GM21529 (cell line): Measurements from ENCODE around the gene DLG3.
"Not testable (repeated sequence)": the region's sequence is repeated elsewhere in the genome, so short reads cannot be mapped to it uniquely, and the experiment has no call there.

Source experiments
- ATAC-seq: cut with Tn5 transposase; IDR thresholded peaks from one replicate; pipeline ENCODE4 v1.9.1; 2021; ENCODE audit not compliant: unreplicated experiment

DLG3 gene

DNA sequence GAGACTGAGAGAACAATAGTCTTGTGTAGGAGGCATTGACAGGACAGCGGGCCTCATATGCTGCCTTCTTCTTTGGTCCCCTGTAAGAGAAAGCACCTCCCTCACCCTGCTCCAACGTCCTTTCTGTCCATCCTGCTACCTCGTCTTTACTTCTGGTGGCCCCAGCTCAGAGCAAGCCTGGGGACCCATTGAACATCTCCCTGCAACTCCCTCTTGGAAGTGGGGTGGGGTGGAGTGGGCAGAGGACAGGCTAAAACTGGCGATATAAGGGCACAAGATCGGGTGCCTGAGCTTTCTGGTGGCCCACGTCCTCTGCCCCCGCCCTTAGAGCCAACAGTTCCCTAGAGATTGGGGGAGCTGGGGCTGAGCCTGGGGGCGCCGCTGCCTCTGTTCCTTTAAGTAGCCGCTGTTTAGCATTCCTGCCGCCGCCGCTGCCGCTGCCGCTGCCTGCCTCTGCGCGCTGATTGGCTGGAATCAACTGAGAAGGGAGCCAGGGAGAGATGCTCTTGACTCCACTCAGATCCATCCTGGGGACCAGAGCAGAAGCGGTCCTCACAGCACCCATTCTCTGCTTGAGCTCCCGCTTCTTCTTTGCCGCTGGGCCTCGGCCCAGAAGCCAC lies at the start of gene DLG3:
Gene DLG3, plus strand, starts transcription at position 510 of the 620 bp plus-strand sequence. CDS start 367 bp downstream, outside the sequence.
- ATAC-seq, result no peak

DNA sequence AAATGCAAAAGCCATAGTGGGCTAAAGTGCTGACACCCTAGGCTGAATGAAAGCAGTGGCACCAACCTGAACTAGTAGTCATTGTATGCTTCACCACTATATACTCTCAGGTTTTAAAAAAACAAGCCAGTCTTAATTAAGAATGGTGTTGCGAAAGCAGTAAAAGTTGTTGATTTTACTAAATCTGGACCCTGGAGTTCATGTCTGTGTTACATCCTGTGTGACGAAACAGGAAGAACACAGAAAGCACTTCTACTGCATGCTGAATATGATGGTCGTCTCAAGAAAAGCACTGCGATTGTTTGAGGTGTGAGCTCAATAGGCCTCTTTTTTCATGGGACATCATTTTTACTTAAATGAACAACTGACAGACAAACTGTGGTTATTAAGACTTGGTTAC lies 45.7 kb upstream of the DLG3 start:
- no peak for ATAC-seq

DNA sequence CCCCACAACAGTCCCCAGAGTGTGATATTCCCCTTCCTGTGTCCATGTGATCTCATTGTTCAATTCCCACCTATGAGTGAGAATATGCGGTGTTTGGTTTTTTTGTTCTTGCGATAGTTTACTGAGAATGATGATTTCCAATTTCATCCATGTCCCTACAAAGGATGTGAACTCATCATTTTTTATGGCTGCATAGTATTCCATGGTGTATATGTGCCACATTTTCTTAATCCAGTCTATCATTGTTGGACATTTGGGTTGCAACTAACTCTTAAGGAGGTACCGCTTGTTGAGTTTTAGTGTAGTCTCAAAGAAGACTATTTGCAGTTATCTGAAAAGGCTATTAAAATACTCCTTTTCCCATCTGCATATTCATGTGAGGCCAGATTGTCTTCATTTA lies 44.5 kb upstream of the DLG3 start:
- not testable (repeated sequence) for ATAC-seq

DNA sequence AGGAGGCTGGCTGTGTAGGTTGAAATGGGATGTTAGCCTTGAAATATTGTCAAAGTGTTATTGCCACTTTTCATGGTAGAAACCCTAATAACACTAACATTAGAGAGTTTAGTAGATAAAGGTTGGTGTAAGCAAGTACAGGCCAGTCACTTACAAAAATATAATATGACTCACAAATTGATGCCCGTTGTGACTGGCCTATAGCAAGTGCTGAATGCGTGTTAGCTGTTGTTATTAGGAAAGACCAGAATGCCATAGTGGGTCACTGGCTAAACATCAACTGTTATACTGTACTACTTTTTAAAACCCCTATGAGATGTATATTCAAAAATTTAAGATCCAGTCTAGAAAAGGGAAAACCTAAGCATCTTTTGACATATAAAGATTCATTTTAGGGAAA lies 41.9 kb upstream of the DLG3 start:
- no peak for ATAC-seq

DNA sequence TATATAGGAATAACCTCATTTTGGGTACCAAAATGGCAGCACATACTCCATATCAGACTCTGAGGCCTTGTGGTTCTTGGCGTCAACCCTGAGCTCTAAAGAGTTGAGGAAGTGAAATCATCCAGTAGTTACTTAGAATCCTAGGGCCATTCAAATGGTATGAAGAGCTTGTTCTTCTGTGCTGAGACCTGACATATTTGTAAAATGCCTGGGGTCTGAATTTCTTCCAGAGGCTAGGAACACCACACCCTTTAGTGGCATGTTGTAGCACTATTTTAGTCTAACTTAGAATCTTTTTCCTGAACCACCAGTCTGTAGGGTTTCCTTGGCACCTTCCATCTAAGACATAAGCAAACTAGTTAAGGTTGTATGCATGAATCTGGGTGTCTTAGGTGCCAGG lies 39.6 kb upstream of the DLG3 start:
- ATAC-seq, result no peak

DNA sequence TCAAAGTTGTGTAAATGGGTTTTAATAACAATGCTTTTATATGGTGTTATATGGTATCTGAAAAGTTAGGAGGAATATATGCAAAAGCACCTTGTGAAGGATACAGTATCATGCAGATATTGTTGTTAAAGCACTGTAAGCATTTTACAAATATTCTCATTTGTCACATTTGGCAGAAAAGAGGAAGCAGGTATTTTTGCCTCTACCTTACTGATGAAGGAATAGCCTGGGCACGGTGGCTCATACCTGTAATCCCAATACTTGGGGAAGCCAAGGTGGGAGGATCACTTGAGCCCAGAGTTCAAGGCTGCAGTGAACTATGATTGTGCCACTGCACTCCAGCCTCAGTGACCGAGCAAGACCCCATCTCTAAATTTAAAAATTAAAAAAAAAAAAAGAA lies 33.7 kb upstream of the DLG3 start:
- no peak for ATAC-seq

DNA sequence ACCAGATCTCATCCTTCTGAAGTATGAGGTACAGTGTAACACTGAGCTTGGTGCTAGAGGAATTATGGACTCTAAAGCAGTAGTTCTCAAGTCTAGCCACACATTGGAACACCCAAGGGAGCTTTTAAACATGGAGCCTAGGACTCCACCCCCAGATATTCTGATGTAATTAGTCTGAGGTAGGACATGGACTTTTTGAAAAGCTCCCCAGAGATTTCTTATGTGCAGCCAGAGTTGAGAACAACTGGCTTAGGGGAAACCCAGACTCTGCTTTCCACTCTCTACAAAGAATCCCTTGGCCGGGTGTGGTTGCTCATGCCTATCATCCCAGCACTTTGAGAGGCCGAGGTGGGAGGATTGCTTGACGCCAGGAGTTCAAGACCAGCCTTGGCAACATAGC lies 33.2 kb upstream of the DLG3 start:
- no peak for ATAC-seq

DNA sequence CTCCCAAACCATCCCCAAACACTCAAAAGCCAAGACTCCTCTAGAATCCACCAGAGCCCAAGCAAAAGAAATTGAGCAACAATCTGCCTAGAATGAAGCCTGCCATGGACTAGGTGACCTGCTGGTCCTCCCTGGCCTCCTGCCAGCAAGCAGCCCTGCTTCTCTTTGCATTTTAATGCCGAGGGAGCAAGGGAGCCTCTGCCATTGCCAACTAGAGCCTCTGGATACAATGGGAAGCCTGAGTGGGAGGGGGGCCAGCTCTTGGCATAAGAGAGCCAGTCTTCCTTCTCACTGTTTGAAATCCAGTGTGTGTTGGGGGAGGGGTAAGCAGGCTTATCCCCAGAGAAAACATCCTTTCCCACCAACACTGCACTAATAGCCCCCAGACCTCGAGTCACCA lies 23.0 kb upstream of the DLG3 start:
- no peak for ATAC-seq

DNA sequence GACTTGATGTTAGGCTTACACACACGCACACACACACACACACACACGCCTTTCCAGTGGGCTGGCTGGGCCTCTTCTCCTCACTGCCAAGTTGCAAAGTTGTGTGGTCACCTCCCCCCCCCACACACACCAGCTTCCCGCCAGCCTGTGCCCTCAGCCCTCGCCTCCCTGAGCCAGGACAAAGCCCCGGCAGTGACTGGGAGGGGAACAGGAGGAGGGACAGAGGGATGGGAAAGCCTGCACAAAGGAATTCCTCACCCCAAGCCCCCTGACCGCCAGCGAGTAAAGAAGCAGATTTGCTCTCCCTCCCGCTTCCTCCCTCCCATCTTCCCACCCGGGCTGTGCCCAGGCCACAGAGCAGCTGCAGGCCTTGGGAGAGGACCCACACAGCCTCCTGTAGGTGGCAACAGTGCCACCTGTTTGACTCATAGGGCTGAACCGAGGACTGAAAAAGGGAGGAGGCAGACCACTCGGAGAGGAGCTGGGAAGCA lies 21.7 kb upstream of the DLG3 start, which contains the start of gene GDPD2:
Gene GDPD2, plus strand, starts transcription at position 464 of the 491 bp plus-strand sequence. CDS start 1,671 bp downstream, outside the sequence.
- ATAC-seq, result no peak

DNA sequence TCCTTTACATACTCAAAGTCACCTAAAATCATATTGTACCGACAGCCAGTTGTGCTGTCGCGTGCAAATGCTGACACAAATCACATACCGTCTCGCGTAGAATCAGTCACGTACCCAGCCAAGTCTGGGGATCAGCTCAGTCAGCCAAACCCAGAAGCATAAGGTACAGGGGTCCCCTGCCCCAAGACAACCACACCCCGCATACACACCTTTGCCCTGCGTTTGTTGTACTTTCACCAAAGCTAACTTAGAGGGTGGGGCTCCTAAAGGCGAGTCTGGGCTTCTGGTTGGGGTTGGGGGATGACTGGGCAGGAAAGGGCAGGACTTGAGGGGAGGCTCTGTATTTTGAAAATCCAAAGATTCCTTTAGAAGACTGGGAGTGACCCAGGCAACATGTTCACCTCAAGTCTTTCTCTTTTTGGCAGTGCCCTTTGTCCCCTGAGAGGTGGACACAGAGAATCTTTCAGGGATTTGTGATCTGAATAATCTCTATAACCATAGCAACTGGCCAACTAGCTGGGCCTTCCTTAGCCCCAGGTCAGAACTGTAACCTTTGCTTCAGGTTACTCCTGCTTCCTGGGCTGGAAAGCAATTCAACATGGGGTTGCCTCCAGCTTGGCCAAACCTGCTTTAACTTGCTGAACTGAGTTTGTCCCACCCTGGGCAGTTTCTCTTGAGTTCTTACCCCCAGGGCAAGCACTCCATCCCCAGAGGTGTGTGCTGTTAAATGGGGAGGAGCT lies 20.5 kb upstream of the DLG3 start:
- ATAC-seq, result no peak

DNA sequence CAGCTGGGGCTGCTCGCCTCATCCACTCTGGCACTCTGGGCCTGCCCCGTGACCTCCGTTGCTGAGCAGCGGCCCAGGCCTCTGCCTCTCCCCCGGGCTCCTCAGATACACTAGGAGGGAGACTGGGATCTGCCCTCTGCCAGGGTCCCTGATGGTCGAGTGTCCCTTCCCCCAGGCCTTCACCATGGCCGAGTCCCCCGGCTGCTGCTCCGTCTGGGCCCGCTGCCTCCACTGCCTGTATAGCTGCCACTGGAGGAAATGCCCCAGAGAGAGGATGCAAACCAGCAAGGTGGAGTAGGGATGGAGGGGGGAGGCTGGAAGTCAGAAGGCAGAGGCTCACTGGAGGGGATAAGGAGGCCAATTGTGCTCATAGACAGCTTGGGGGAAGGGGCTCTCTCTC lies 19.8 kb upstream of the DLG3 start:
- ATAC-seq, result no peak

DNA sequence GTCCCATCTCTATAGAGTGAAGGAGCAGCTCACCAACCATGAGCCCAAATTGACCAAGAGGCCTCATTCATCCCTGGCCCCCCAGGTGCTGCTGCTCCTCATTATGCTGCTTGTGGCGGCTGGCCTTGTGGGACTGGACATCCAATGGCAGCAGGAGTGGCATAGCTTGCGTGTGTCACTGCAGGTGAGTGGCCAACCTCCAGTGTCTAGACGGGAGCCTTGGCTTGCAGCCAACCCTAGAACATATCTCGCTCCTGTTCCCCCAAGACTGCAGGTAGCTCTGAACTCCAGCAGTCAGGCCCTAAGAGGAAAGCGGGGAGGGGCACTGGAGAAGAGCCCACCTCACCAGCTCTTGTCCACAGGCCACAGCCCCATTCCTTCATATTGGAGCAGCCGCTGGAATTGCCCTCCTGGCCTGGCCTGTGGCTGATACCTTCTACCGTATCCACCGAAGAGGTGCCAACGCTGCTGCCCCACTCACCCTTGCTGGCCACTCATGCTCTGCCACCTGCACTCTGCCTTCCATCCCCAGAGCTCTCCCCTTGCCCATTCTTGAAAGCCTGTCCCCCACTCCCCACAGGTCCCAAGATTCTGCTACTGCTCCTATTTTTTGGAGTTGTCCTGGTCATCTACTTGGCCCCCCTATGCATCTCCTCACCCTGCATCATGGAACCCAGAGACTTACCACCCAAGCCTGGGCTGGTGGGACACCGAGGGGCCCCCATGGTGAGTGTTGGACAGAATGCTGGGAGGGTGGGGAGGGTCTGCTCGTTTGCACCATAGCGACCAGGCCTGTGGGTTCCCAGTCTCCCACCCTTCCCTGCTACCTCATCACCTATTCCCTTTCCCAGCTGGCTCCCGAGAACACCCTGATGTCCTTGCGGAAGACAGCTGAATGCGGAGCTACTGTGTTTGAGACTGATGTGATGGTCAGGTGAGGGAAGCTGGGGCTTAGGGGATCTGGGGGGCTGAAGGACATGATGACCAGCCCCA lies 18.1 kb upstream of the DLG3 start:
- ATAC-seq, result no peak

DNA sequence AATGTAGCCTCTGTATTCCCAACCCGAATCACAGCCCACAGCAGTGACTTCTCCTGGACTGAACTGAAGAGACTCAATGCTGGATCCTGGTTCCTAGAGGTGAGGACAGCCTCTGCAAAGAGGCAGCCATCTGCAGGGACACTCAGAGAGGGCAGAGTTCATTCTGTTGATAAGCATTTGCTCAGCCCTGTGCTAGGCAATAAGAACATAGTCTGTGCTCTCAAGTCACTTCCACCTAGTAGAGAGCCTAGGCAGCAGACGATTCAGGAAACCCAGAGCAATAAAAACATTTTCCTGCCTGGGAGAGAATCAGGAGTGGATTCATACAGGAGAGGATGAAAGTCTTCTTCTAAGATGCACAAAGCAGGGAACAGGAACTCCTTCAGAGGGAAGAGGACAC lies 17.3 kb upstream of the DLG3 start:
- ATAC-seq, result no peak

DNA sequence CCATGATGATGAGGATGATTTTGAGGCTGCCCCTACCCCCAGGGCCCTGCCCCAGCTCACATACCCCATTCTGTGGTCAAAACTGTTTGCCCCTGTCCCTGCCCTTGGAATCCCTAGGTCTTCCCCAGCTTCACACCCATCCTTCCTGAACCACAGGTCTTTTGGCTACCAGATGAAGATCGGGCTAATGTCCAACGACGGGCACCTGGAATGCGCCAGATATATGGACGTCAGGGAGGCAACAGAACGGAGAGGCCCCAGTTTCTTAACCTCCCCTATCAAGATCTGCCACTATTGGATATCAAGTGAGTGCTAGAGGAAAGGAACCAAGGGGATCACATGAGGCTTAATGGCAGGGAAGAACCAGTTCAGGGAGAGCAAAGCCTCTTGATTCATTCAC lies 14.9 kb upstream of the DLG3 start:
- no peak for ATAC-seq

DNA sequence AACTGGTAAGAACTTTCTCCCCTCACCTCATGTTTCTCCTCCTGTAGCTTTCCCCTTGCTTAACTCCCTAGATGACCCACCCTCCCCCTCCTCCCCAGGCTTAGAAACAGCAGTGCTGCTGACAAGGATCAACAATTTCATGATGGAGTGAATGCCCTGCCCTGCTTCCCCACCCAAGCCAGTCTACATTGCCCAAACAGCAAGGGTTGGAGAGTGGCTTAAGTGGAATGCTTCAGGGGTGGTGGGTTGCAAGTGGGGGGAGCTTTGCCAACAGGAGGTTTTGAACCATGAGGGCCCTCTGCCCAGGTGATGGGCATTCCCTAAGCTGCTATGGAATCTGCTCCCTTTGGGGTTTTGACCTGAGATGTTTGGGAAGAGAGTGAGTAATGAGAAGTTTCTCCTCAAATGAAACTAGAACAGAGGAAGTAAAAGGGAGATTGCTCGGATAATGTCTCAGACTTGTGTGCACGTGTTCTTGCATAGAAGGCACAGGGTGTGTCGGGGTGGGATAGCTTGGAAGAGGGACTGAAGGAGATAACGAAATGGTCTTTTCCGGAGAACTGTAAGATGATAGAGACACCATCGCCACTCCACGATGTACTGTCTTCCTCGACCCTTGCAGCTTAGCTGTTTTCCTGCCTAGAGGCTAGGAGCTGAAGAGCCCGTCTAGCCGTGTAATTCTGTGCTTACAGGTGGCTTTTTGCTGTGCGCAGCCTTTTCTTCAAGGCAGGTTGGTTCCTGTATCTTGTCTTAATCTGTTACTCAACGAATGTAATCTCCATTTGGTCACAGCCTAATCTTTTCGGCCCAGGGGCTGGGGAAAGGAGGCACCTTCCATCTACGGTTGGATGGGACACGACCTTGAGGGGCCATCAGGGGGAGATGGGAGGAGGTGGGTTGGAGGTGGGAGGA lies 11.4 kb upstream of the DLG3 start:
- ATAC-seq, result no peak

DNA sequence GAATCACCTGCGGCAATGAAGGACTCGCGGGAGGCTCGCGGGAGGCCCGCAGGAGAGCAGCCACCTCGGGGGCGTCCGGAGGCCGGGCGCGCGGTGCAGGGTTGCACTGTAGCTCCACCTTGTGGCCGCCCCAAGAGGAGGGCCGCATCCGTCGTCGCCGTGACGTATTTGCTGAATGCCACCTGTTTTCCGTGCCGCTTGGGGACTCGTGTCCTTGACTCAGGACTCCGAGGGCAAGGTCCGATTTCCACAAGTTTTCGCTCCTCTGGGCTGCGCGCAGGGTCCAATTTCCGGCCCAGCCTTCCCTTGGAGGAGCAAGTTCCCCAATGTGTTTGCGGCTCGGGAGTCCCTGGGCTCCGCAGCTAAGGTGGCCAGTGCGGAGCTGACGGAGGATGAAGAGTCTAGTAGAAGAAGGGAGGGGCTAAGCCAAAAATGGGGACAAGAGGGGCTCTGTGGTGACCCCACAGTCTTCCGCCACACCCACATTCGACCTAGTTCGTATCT lies 10.7 kb upstream of the DLG3 start:
- peak; percentile 71 for ATAC-seq

DNA sequence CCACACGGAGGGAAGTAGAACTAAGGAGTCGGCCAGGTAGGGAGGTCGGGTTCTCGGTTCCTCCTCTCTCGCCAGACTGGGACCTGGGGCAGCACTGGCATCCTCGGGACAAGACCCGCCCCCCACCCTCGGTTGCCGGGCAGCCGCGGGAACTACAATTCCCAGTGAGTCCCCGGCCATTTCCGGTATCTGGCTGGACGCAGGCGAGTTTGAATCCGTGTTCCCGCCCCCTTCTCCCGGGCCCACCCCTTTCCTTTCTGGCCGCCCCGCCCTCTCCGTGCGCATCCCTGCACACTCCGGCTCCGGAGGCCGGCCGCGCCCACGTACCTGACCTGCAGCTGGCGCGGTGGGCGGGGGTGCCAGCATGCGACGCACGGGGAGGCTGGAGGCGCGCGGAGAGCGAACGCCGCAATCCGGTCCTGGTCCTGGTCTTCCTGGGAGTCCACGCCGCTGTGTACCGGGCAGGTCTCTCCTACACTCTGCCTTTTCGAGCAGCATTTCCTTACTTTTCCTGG lies 10.2 kb upstream of the DLG3 start:
- ATAC-seq, result peak; percentile 72

DNA sequence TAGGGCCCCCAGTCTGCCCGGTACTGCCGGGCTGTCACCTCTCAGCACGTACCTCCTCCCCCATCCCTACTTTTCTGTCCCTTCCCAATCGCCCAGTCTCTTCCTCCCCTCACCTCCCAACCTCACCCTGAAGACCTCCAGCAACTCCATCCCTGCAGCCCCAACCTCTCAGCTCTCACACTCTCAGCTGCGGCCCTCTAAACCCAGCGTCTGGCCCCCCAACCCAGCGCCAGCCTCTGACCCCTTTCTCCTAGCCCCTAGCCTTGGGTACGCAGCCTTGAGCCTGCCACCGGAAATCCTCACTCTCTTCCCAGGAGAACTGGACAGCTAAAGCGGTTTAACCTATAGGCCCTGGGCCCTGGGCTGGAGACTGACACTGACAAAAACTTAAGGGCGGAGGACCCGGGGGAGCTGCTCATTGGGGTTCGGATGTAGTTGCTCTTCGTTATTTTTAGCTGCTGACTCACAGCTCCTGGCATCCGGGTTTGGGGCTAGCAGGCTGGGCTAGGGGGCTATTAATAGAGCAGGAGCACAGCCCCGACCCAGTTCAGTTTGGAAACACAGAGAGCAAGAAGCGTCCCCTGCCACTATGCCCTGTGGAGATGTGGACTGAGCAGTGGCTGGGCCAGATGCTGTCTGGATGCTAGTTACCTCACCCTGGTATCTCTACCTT lies 9.6 kb upstream of the DLG3 start:
- peak; percentile 17 for ATAC-seq

DNA sequence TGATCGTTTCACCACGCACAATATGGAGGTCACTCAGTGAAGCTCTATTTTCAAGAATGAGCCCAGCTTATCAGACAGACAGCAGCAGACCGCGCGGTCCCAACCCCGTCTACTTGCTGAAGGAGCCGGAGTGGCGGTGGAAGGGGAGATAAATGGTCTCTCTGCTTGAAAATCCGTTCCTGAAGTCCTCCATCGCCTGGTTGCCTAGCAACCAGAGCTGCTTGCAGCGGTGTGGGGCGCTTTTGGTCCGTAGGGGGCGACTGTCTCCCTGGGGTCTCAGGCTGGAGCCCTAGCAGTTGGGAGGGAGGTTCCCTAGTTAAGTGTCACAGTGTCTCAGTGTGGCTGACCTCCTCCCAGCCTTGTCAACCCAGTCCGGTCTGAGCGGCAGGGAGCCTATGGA lies 8.3 kb upstream of the DLG3 start:
- no peak for ATAC-seq
